ENCODE results near the gene VPS36.

- TF ChIP-seq EZH2 (IDR thresholded peaks at IDR 0.05) (no peak), CTCF (IDR thresholded peaks at IDR 0.05 in 2 of 3, conservative IDR thresholded peaks at IDR 0.05 in 1 of 3; ENCODE audit: borderline replicate concordance in 1 of 3, insufficient read depth in 1 of 3, low read depth in 2 of 3, low read length in 2 of 3) (no peak), FOSL1 (IDR thresholded peaks at IDR 0.05; ENCODE audit: low read depth) (no peak), POLR2A (IDR thresholded peaks at IDR 0.05; ENCODE audit: borderline replicate concordance, extremely low read depth, insufficient read depth, insufficient read length) (no peak), ATF3 (IDR thresholded peaks at IDR 0.05) (no peak), EZH2phosphoT487 (IDR thresholded peaks at IDR 0.05; ENCODE audit: borderline replicate concordance) (no peak), EGR1 (IDR thresholded peaks at IDR 0.05; ENCODE audit: low read depth) (no peak), RAD21 (IDR thresholded peaks at IDR 0.05; ENCODE audit: low read depth) (no peak), ZBTB33 (IDR thresholded peaks at IDR 0.05; ENCODE audit: extremely low read depth, insufficient replicate concordance, low read length) (no peak), REST (IDR thresholded peaks at IDR 0.05; ENCODE audit: low read depth) (no peak), POLR2AphosphoS5 (IDR thresholded peaks at IDR 0.05; ENCODE audit: low read depth, low read length) (no peak)
Measured at GRCh38 chr13:52451135-52451804, 836 bp upstream of the VPS36 start.

All from HCT116 (cell line).